Right forelimb (tissue), 1 donor: ENCODE results near the gene COPB1.

ENCODE experiments used
- DNase-seq: peaks from one replicate; pipeline ENCODE4 v3.0.0-alpha.2; 2018

The COPB1 gene

GRCh38 chr11:14502039-14502438 is 2.4 kb upstream of the COPB1 start:
- DNase-seq: no peak

GRCh38 chr11:14500181-14500651 is 605 bp upstream of the COPB1 start:
- no peak for DNase-seq

GRCh38 chr11:14499178-14499559 is 442 bp downstream of the COPB1 start:
- no peak for DNase-seq

- no peak for DNase-seq
Measured at GRCh38 chr11:14480716-14481115, 18.9 kb downstream of the COPB1 start.

GRCh38 chr11:14471127-14471526 is 28.5 kb downstream of the COPB1 start:
- DNase-seq: no peak

- no peak for DNase-seq
Measured at GRCh38 chr11:14463623-14464022, 36.0 kb downstream of the COPB1 start.

- DNase-seq: no peak
Measured at GRCh38 chr11:14460147-14460546, 39.5 kb downstream of the COPB1 start.

- no peak for DNase-seq
Measured at GRCh38 chr11:14458377-14458776, 41.2 kb downstream of the COPB1 start.

GRCh38 chr11:14455648-14456430 is 43.8 kb downstream of the COPB1 start:
- DNase-seq: no peak

GRCh38 chr11:14454861-14455632 is 44.6 kb downstream of the COPB1 start:
- no peak for DNase-seq

GRCh38 chr11:14451825-14452224 is 47.8 kb downstream of the COPB1 start:
- no peak for DNase-seq

- no peak for DNase-seq
Measured at GRCh38 chr11:14449302-14449714, 50.3 kb downstream of the COPB1 start.

- no peak for DNase-seq
Measured at GRCh38 chr11:14448240-14448639, 51.4 kb downstream of the COPB1 start.

- no peak for DNase-seq
Measured at GRCh38 chr11:14446701-14447169, 52.9 kb downstream of the COPB1 start.

- no peak for DNase-seq
Measured at GRCh38 chr11:14445542-14446530, 53.8 kb downstream of the COPB1 start.

GRCh38 chr11:14444441-14445189 is 55.0 kb downstream of the COPB1 start:
- no peak for DNase-seq

- no peak for DNase-seq
Measured at GRCh38 chr11:14443638-14444037, 56.0 kb downstream of the COPB1 start.

GRCh38 chr11:14435717-14436512 is 63.7 kb downstream of the COPB1 start:
- DNase-seq: no peak

GRCh38 chr11:14425621-14426020 is 74.0 kb downstream of the COPB1 start:
- no peak for DNase-seq

- DNase-seq: no peak
Measured at GRCh38 chr11:14424096-14424495, 75.5 kb downstream of the COPB1 start.

GRCh38 chr11:14423633-14424032 is 76.0 kb downstream of the COPB1 start:
- DNase-seq: no peak
